Uterus (tissue), 4 donors: ENCODE results near the gene NHEJ1. TPM values are rescaled to one million over a fixed set of nuclear protein-coding genes. Genes with fewer than 3 reads are reported as not detected.
A peak's percentile ranks its signal among the peaks of the same experiment; 100 is the strongest.

Source experiments
- DNase-seq, 2 donors: peaks; one replicate each; pipeline ENCODE4 v3.0.0-alpha.2; 2019 to 2020
- H3K27ac ChIP-seq, 2 donors: fragments of 200-600 bp; sonication (generic); 1 replicate in 1 of 2; 2 replicates in 1 of 2; pipeline ENCODE4 v1.5.1; 2016 to 2018
- H3K27me3 ChIP-seq, 2 donors: fragments of 200-600 bp; sonication (generic); one replicate each; pipeline ENCODE4 v1.5.1; 2018 to 2019; ENCODE audit warnings: control low read depth in 1 of 2
- H3K36me3 ChIP-seq, 2 donors: fragments of 200-600 bp; sonication (generic); one replicate each; pipeline ENCODE4 v1.5.1; 2019; ENCODE audit warnings: control low read depth in 1 of 2
- H3K4me1 ChIP-seq, 2 donors: fragments of 200-600 bp; sonication (generic); one replicate each; pipeline ENCODE4 v1.5.1; 2018 to 2019; ENCODE audit warnings: control low read depth in 1 of 2
- H3K4me3 ChIP-seq, 2 donors: fragments of 200-600 bp; sonication (generic); 1 replicate in 1 of 2; 2 replicates in 1 of 2; pipeline ENCODE4 v1.5.1; 2018 to 2019; ENCODE audit warnings: mild to moderate bottlenecking in 1 of 2
- H3K9me3 ChIP-seq, 2 donors: fragments of 200-600 bp; sonication (generic); one replicate each; pipeline ENCODE4 v1.5.1; 2019; ENCODE audit warnings: control low read depth in 1 of 2
- POLR2A ChIP-seq, 2 donors: fragments of 450-650 bp; IDR thresholded peaks; one replicate each; pipeline ENCODE4 v1.6.1; 2016; ENCODE audit warnings: antibody characterized with exemption in 2 of 2, mild to moderate bottlenecking in 1 of 2, moderate library complexity in 1 of 2
- intact Hi-C: fragments of 100-400 bp; cut with DNase I; formaldehyde crosslinking; loops from one replicate; pipeline ENCODE4 v1.15.1; 2023; ENCODE audit warnings: low total_unique reads
- total RNA-seq, 4 donors: library from RNA; depleted of rRNA in 3 of 4; stranded (reverse); fragments of >200 nt in 3 of 4; gene quantifications; one replicate each; pipeline versions ENCODE4 v1.1.0 to v1.2.4, GENCODE V29; 2014 to 2023
- TF ChIP-seq, protein P1 (sequence below), 4 experiments: fragments of 200-600 bp in 2 of 4; fragments of 450-650 bp in 2 of 4; sonication (generic) in 2 of 4; IDR thresholded peaks; one replicate each; pipeline ENCODE4 v1.5.1; 2016 to 2019; ENCODE audit warnings: antibody characterized with exemption in 4 of 4, mild to moderate bottlenecking in 2 of 4, moderate library complexity in 1 of 4
- donor health status: DM: yes; HTN: yes; CAD: no.

Gene NHEJ1
- total RNA-seq, 4 donors from 2014 or later, result 15.0 to 162 (median 18.1) TPM

DNA sequence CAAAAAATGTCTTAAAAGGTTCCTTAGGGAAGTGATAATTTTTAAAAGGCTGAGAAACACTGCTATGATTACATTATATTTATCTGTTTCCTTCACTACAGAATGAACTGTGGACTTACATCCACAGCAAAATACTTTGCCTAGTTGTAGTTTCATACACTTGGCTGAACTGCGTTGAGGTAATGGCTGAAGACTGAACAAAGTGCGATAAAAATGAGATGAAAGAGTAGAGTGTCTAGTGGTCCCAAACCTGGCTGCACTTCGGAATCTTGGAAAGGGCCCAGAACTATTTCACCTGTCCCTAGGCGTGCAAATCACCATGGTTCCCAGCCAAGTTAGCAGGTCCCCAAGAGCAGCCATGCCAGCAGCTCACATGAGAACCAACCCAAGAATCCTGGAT, 81.7 kb downstream of the NHEJ1 start:
- Histone ChIP-seq H3K27ac (no peak overlapping the region), H3K36me3 (no peaks in the 10 kb centered on the region), H3K27me3 (no peaks in the 10 kb centered on the region), H3K4me1 (no peaks in the 10 kb centered on the region), H3K4me3 (no peak overlapping the region), H3K9me3 (no peaks in the 10 kb centered on the region)
- TF ChIP-seq, protein P1, sequence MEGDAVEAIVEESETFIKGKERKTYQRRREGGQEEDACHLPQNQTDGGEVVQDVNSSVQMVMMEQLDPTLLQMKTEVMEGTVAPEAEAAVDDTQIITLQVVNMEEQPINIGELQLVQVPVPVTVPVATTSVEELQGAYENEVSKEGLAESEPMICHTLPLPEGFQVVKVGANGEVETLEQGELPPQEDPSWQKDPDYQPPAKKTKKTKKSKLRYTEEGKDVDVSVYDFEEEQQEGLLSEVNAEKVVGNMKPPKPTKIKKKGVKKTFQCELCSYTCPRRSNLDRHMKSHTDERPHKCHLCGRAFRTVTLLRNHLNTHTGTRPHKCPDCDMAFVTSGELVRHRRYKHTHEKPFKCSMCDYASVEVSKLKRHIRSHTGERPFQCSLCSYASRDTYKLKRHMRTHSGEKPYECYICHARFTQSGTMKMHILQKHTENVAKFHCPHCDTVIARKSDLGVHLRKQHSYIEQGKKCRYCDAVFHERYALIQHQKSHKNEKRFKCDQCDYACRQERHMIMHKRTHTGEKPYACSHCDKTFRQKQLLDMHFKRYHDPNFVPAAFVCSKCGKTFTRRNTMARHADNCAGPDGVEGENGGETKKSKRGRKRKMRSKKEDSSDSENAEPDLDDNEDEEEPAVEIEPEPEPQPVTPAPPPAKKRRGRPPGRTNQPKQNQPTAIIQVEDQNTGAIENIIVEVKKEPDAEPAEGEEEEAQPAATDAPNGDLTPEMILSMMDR (IDR thresholded peaks at IDR 0.05), result no peak
- no peak for TF ChIP-seq POLR2A (IDR thresholded peaks at IDR 0.05)
- intact Hi-C loops, result no loop called here
- no peak for DNase-seq

DNA sequence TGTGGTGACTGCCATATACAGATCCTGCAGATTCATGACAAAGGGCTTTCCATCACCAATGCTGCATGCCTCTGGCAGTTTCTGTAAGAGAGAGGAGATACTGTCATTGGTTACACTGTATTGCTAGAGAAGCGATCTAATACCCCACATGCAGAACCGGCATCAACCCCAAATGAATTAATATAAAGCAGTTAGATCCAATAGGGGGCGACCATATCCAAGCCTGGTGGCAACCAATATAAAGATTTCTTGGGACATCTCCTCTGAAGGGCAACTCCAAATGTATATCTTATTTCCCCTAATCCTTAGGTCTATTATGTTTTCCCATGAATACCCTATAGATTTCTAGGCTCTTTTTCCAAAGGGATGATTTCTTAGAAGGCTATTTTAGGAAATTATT, 82.5 kb downstream of the NHEJ1 start:
- Histone ChIP-seq H3K4me1 (no peaks in the 10 kb centered on the region), H3K27ac (no peak overlapping the region), H3K36me3 (no peaks in the 10 kb centered on the region), H3K9me3 (no peaks in the 10 kb centered on the region), H3K27me3 (no peaks in the 10 kb centered on the region), H3K4me3 (no peak overlapping the region)
- TF ChIP-seq POLR2A (IDR thresholded peaks at IDR 0.05), result no peak
- TF ChIP-seq, protein P1 (IDR thresholded peaks at IDR 0.05), result no peak
- intact Hi-C loops, result no loop called here
- no peak for DNase-seq

DNA sequence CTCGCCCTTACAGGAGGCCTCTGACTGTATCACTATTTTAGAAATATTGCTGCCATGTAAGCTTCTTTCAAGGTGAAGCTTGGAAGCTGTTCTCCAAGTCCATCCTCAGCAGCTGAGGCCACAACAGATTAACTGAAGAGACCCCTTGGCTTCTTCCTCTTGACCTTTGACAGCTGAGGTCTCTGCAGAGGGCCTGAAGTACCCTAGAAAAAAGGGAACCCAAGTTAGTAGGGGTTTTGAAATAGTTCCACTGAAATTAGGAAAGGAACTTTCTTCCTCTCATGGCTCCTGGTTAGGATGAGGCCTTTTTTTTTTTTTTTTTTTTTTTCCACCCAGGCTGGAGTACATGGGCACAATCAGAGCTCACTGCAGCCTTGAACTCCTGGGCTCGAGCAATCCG, 84.4 kb downstream of the NHEJ1 start:
- TF ChIP-seq, protein P1 (IDR thresholded peaks at IDR 0.05), result no peak
- TF ChIP-seq POLR2A (IDR thresholded peaks at IDR 0.05), result no peak
- H3K4me1 ChIP-seq, result no peaks in the 10 kb centered on the region
- DNase-seq, result no peak
- no peak overlapping the region for H3K4me3 ChIP-seq
- no peaks in the 10 kb centered on the region for H3K9me3 ChIP-seq
- no peak overlapping the region for H3K27ac ChIP-seq
- H3K27me3 ChIP-seq, result no peaks in the 10 kb centered on the region
- H3K36me3 ChIP-seq, result no peaks in the 10 kb centered on the region
- intact Hi-C loops, result no loop called here

DNA sequence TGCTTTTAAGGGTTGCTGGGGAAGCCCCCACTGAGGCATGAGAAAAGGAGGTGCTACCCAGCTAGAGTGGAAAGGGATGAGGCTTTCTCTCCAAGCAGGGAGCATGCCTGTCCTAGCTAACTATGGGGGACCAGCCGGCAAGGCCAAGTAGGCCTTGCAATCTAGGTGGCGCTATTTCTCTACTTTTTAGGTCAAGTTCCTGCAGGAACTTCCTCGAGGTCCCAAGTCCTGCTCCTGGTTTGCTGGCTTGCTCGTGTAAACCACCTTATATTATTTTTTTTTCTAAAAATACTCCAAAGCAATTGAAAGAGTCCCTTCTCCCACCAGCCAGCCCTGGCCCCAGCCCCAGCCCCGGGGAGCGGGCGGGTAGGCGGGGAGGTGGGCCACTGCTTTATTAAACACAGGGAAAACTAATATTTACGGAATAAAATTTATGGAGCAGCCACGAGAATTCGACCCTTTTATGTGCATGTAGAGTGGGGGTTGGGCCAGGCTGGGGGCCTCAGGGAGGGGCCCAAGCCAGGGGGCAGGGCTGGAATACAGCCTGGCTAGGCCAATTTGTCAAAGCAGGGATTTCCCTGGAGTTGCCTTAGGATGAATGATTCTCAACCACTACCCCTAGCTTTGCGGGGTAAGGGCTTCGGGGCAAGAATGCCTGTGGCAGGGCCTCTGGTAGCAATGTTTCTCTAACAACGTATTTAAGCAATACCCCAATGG, 87.0 kb downstream of the NHEJ1 start:
- Histone ChIP-seq H3K27me3 (no peaks in the 10 kb centered on the region), H3K4me3 (no peak overlapping the region), H3K36me3 (no peaks in the 10 kb centered on the region), H3K27ac (no peak overlapping the region), H3K4me1 (no peaks in the 10 kb centered on the region), H3K9me3 (no peaks in the 10 kb centered on the region)
- DNase-seq, result no peak
- TF ChIP-seq POLR2A (IDR thresholded peaks at IDR 0.05), result no peak
- TF ChIP-seq, protein P1 (IDR thresholded peaks at IDR 0.05), result peak in 2 of 4 experiments; percentile 12 to 24
- intact Hi-C loops, result no loop called here

DNA sequence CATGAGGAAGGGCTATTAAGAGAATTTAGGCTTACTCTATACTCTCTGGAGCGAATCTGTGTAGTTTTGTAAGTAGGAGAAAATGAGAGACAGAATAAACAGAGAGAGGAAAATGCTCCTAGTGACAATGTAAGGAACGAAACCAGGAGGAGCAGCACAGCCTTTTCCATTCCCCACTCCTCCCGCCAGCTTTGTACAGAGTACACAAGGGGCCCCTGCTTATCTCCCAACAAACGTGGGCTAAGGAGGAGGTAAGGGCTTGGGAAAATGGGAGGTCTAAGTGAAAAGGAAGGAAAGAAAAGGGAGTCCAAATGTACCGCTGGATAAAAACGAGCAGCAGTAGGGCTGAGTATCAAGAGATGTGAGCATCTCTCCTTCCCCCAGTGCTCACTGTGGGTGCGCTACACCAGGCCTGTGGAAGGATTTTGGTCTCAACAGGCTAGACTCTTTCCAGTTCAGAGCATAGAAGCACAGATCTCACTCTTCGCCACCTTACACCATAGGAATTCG, 87.8 kb downstream of the NHEJ1 start:
- H3K36me3 ChIP-seq, result no peaks in the 10 kb centered on the region
- no peaks in the 10 kb centered on the region for H3K27me3 ChIP-seq
- H3K4me1 ChIP-seq, result no peaks in the 10 kb centered on the region
- no peak overlapping the region for H3K4me3 ChIP-seq
- TF ChIP-seq, protein P1 (IDR thresholded peaks at IDR 0.05), result no peak
- TF ChIP-seq POLR2A (IDR thresholded peaks at IDR 0.05), result no peak
- DNase-seq, result no peak
- intact Hi-C loops, result no loop called here
- H3K27ac ChIP-seq, result no peak overlapping the region
- no peaks in the 10 kb centered on the region for H3K9me3 ChIP-seq
